SK-N-SH treated with all-trans-retinoic acid at 6 μM for 48 hours (cell line): ENCODE data around the gene NXPH2.

ENCODE experiments used
- RARB ChIP-seq: fragments of 250-450 bp; sonication (Bioruptor Pico); IDR thresholded peaks from 2 replicates; pipeline ENCODE4 v1.8.0; 2021; ENCODE audit warnings: mild to moderate bottlenecking, moderate library complexity
- TCF4 ChIP-seq: fragments of 250-450 bp; sonication (Bioruptor Pico); IDR thresholded peaks from 2 replicates; pipeline ENCODE4 v1.8.0; 2021; ENCODE audit warnings: mild to moderate bottlenecking, moderate library complexity, borderline replicate concordance
- ZFP30 ChIP-seq: fragments of 450-650 bp; formaldehyde crosslinking; IDR thresholded peaks from 2 replicates; pipeline ENCODE4 v1.5.0; 2022; ENCODE audit warnings: mild to moderate bottlenecking, moderate library complexity
- ZNF8 ChIP-seq: fragments of 450-650 bp; formaldehyde crosslinking; IDR thresholded peaks from 2 replicates; pipeline ENCODE4 v1.5.0; 2020; ENCODE audit warnings: mild to moderate bottlenecking, moderate library complexity
- TF ChIP-seq, protein P1 (sequence below): fragments of 250-450 bp; sonication (Bioruptor Pico); IDR thresholded peaks from 2 replicates; pipeline ENCODE4 v1.5.1; 2020; ENCODE audit warnings: low read depth, mild to moderate bottlenecking, moderate library complexity

DNA sequence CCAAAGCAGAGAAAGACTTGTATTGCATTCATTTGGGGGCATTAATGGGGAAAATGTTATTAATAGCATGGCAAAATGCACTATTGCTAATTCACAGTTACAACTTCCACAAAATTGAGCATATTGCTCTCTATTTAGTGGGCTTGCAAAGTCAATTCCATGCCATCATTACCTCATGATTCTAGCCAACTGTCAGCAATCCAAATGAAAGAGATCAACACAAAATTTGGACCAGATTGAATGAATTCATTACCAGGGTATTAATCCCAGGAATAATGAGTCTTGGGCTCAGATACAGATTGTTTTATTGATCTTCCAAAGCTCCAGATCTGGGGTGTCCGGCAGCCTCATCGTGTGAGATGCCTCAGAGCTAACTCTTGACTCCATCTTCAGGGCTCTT lies 38.3 kb downstream of the NXPH2 start:
- no peak for TF ChIP-seq ZNF8 (CRISPR knock-in tag)
- TF ChIP-seq ZFP30 (CRISPR knock-in tag): no peak
- TF ChIP-seq, protein P1, sequence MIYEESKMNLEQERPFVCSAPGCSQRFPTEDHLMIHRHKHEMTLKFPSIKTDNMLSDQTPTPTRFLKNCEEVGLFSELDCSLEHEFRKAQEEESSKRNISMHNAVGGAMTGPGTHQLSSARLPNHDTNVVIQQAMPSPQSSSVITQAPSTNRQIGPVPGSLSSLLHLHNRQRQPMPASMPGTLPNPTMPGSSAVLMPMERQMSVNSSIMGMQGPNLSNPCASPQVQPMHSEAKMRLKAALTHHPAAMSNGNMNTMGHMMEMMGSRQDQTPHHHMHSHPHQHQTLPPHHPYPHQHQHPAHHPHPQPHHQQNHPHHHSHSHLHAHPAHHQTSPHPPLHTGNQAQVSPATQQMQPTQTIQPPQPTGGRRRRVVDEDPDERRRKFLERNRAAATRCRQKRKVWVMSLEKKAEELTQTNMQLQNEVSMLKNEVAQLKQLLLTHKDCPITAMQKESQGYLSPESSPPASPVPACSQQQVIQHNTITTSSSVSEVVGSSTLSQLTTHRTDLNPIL (CRISPR knock-in tag): no peak
- no peak for TF ChIP-seq RARB (CRISPR knock-in tag)
- TF ChIP-seq TCF4 (CRISPR knock-in tag): no peak
